Adrenal gland (tissue), 12 donors: Measurements from ENCODE around the gene POLR2E. TPM values are rescaled to one million over a fixed set of nuclear protein-coding genes. Genes with fewer than 3 reads are reported as not detected.

Experiments used
- DNase-seq, 7 donors: peaks; one replicate each; pipeline ENCODE4 v3.0.0-alpha.2; 2019 to 2020
- H3K27ac ChIP-seq, 5 donors: fragments of 200-600 bp; sonication (generic) in 4 of 5; 1 replicate in 3 of 5; 2 replicates in 2 of 5; pipeline versions ENCODE4 v1.5.1 to v1.8.0; 2016 to 2020; ENCODE audit warnings: mild to moderate bottlenecking in 1 of 5
- H3K27me3 ChIP-seq: fragments of 200-600 bp; 2 replicates; pipeline ENCODE4 v1.8.0; 2021
- H3K36me3 ChIP-seq, 2 donors: fragments of 200-600 bp; replicated peaks in 1 of 2; 1 replicate in 1 of 2; 2 replicates in 1 of 2; pipeline versions ENCODE4 v1.5.1 to v1.8.0; 2018 to 2022
- H3K4me1 ChIP-seq, 2 donors: fragments of 200-600 bp; replicated peaks in 1 of 2; 1 replicate in 1 of 2; 2 replicates in 1 of 2; pipeline versions ENCODE4 v1.5.1 to v1.8.0; 2018 to 2021
- H3K4me3 ChIP-seq, 4 donors: fragments of 200-600 bp; sonication (generic) in 3 of 4; one replicate each; pipeline ENCODE4 v1.5.1; 2016 to 2018
- H3K9me3 ChIP-seq, 3 donors: fragments of 200-600 bp; sonication (generic) in 1 of 3; replicated peaks in 1 of 3; 1 replicate in 2 of 3; 2 replicates in 1 of 3; pipeline versions ENCODE4 v1.5.1 to v1.8.0; 2016 to 2021
- CTCF ChIP-seq, 6 experiments: fragments of 450-650 bp in 4 of 6; fragments of 200-600 bp in 2 of 6; sonication (generic) in 1 of 6; IDR thresholded peaks; 1 replicate in 5 of 6; 2 replicates in 1 of 6; pipeline versions ENCODE4 v1.5.1 to v1.8.0; 2016 to 2021; ENCODE audit warnings: antibody characterized with exemption in 6 of 6, mild to moderate bottlenecking in 2 of 6, moderate library complexity in 1 of 6
- POLR2A ChIP-seq, 2 donors: fragments of 450-650 bp; IDR thresholded peaks; one replicate each; pipeline ENCODE4 v1.6.1; 2017; ENCODE audit warnings: antibody characterized with exemption in 2 of 2, mild to moderate bottlenecking in 2 of 2, moderate library complexity in 1 of 2
- WGBS, 4 donors: extraction: QIAGEN DNeasy Blood & Tissue Kit in 2 of 4; methylation state at CpG; one replicate each; pipeline versions ENCODE4 v1.1.5 to v1.1.7; 2013 to 2017; 5-methylcytosine and 5-hydroxymethylcytosine counted together
- intact Hi-C, 2 donors: fragments of 100-400 bp; cut with DNase I; formaldehyde crosslinking; loops; one replicate each; pipeline versions ENCODE4 v1.14.1 to v1.15.0; 2022 to 2023
- polyA plus RNA-seq, 3 donors: library from polyadenylated mRNA; stranded (reverse); fragments of 200-250 nt in 2 of 3; fragments of 350-450 nt in 1 of 3; fragmentation: Illumina TruSeq in 1 of 3; extraction: RNeasy Lipid Tissue Mini Kit (QIAGEN cat#74804) in 1 of 3; gene quantifications; one replicate each; pipeline ENCODE4 v1.2.3, GENCODE V29; 2013 to 2014
- total RNA-seq, 9 donors: library from RNA; depleted of rRNA in 4 of 9; stranded (reverse); fragments of >200 nt in 4 of 9; fragments of 120-200 nt in 1 of 9; fragmentation: NEBNext Ultra II Directional in 1 of 9; extraction: Animal tissue kit (Norgen Biotek cat#: 25700) in 1 of 9; gene quantifications; one replicate each; pipeline versions ENCODE4 v1.1.0 to v1.2.4, GENCODE V29; 2013 to 2023
- donor health status: healthy with polysubstance abuse.
- donor health status: Bipolar disorder and iron deficiency.
- donor health status: DM: yes; HTN: yes; CAD: no.
- donor health status: DM: no; HTN: no; CAD: no.
- donor health status: DM: no; HTN: no; CAD: no.
- donor health status: DM: yes; HTN: yes; CAD: no.

POLR2E gene
- total and polyA plus RNA-seq, 12 donors, result 74.7 to 231 (median 157) TPM

GRCh38 chr19:1063030-1063908 is 31.9 kb downstream of the POLR2E start:
- H3K36me3 ChIP-seq, result no peaks in the 10 kb centered on the region
- H3K4me1 ChIP-seq, result peaks cover 0 to 19% of the 10 kb centered on the region in 2 donors
- H3K27ac ChIP-seq, result no peak overlapping the region
- peaks cover 18% of the 10 kb centered on the region for H3K27me3 ChIP-seq
- H3K9me3 ChIP-seq, result peaks cover 0 to 2% (median 0%) of the 10 kb centered on the region in 3 donors
- no peak overlapping the region for H3K4me3 ChIP-seq
- TF ChIP-seq POLR2A (IDR thresholded peaks at IDR 0.05) (no peak), CTCF (IDR thresholded peaks at IDR 0.05) (no peak)
- 71 to 92% (median 88%) methylated on average over 19 to 37 of the region's 37 CpGs for WGBS, 4 donors
- intact Hi-C loops, result no loop called here
- DNase-seq, result no peak

- WGBS, 4 donors, result 82 to 91% (median 86%) methylated on average over 16 to 17 of the region's 17 CpGs
- no peak overlapping the region for H3K4me3 ChIP-seq
- no peak overlapping the region for H3K27ac ChIP-seq
- intact Hi-C loops, result no loop called here
- TF ChIP-seq POLR2A (IDR thresholded peaks at IDR 0.05) (no peak), CTCF (IDR thresholded peaks at IDR 0.05) (no peak)
- H3K4me1 ChIP-seq, result peaks cover 0 to 19% of the 10 kb centered on the region in 2 donors
- peaks cover 13% of the 10 kb centered on the region for H3K27me3 ChIP-seq
- H3K9me3 ChIP-seq, result peaks cover 0 to 10% (median 0%) of the 10 kb centered on the region in 3 donors
- no peaks in the 10 kb centered on the region for H3K36me3 ChIP-seq
- DNase-seq, result no peak
Measured at GRCh38 chr19:1062387-1063029, 32.7 kb downstream of the POLR2E start.

- Histone ChIP-seq H3K36me3 (no peaks in the 10 kb centered on the region), H3K9me3 (peaks cover 0 to 15% (median 0%) of the 10 kb centered on the region in 3 donors), H3K4me3 (no peak overlapping the region), H3K4me1 (peaks cover 0 to 14% of the 10 kb centered on the region in 2 donors), H3K27me3 (peaks cover 8% of the 10 kb centered on the region), H3K27ac (no peak overlapping the region)
- WGBS, 4 donors, result 88 to 94% (median 92%) methylated on average over 11 to 20 of the region's 20 CpGs
- no peak for DNase-seq
- intact Hi-C loops, result no loop called here
- TF ChIP-seq POLR2A (IDR thresholded peaks at IDR 0.05), result no peak
- no peak for TF ChIP-seq CTCF (IDR thresholded peaks at IDR 0.05)
Measured at GRCh38 chr19:1061987-1062386, 33.2 kb downstream of the POLR2E start.

- Histone ChIP-seq H3K27ac (no peak overlapping the region), H3K4me3 (no peak overlapping the region), H3K4me1 (peaks cover 0 to 8% of the 10 kb centered on the region in 2 donors), H3K27me3 (no peaks in the 10 kb centered on the region), H3K9me3 (peaks cover 0 to 22% (median 0%) of the 10 kb centered on the region in 3 donors), H3K36me3 (no peaks in the 10 kb centered on the region)
- DNase-seq, result no peak
- intact Hi-C loops, result no loop called here
- 76 to 86% (median 81%) methylated on average over 4 to 5 of the region's 5 CpGs; no CpG with 5 or more reads in 1 of the 4 donors for WGBS, 4 donors
- TF ChIP-seq POLR2A (IDR thresholded peaks at IDR 0.05) (no peak), CTCF (IDR thresholded peaks at IDR 0.05) (no peak)
Measured at GRCh38 chr19:1060689-1061088, 34.5 kb downstream of the POLR2E start.
